HCT116 (cell line): ENCODE results near the gene LPA. TPM values are rescaled to one million over a fixed set of nuclear protein-coding genes. Genes with fewer than 3 reads are reported as not detected.

Source experiments
- ATAC-seq: fragments of 200-7000 bp; cut with Tn5 transposase; 2 replicates; pipeline ENCODE4 v1.9.1; 2020; ENCODE audit warnings: mild to moderate bottlenecking, moderate library complexity
- BruUV-seq: library from RNA; stranded (reverse); fragments of 400-500 nt; replicated peaks from 2 replicates; lab custom pipeline; 2021; lab: Mats Ljungman, UMichigan
- CTCF ChIA-PET: fragments of 300-600 bp; sonication (Branson Sonifier 250); formaldehyde crosslinking; loops from one replicate; lab custom pipeline; 2021; ENCODE audit warnings: antibody characterized with exemption; lab: Charles Lee
- POLR2A ChIA-PET: fragments of 300-600, 350-600 bp; sonication (Branson Sonifier 250); formaldehyde crosslinking; loops from one replicate; lab custom pipeline; 2021; ENCODE audit warnings: antibody characterized with exemption; lab: Charles Lee
- RAD21 ChIA-PET, 2 experiments: fragments of 300-600 bp; sonication (Branson Sonifier 250); formaldehyde crosslinking; loops; one replicate each; lab custom pipeline; 2023; ENCODE audit warnings: low total read pairs in 2 of 2; ENCODE audit not compliant: uncharacterized antibody in 2 of 2, unreplicated experiment in 2 of 2, low non-redundant PET in 1 of 2; lab: Charles Lee
- DNase-seq: peaks from one replicate; pipeline ENCODE4 v3.0.0-alpha.2; 2010; ENCODE audit warnings: low read depth, low spot score
- H2AFZ ChIP-seq: fragments of 200-600 bp; shearing (Covaris generic), sonication (generic); 2 replicates; pipeline ENCODE4 v1.6.1; 2017; ENCODE audit warnings: low read depth, mixed run types, mixed read lengths, antibody characterized with exemption, low read length; ENCODE audit not compliant: poor library complexity, severe bottlenecking
- H3K27ac ChIP-seq: 2 replicates; pipeline ENCODE4 v1.5.1; 2012; ENCODE audit warnings: low read depth, low read length
- H3K27me3 ChIP-seq: fragments of 200-600 bp; sonication (generic); 2 replicates; pipeline ENCODE4 v1.6.1; 2016; ENCODE audit warnings: mixed run types, low read length, mixed read lengths; ENCODE audit not compliant: insufficient read depth
- H3K36me3 ChIP-seq, 2 experiments: fragments of 200-500 bp in 1 of 2; fragments of 200-600 bp in 1 of 2; sonication (Bioruptor generic) in 1 of 2; sonication (generic) in 1 of 2; 2 replicates each; pipeline versions ENCODE4 v1.5.1 to v1.6.1; 2014 to 2016; ENCODE audit warnings: low read length in 2 of 2, inconsistent platforms in 1 of 2, mixed read lengths in 1 of 2, mixed run types in 1 of 2; ENCODE audit not compliant: insufficient read depth in 2 of 2, control insufficient read depth in 1 of 2
- H3K4me1 ChIP-seq, 2 experiments: fragments of 200-600 bp in 1 of 2; sonication (generic) in 1 of 2; 2 replicates each; pipeline versions ENCODE4 v1.5.1 to v1.6.1; 2012 to 2017; ENCODE audit warnings: low read length in 2 of 2, inconsistent platforms in 1 of 2, mild to moderate bottlenecking in 1 of 2, mixed read lengths in 1 of 2, mixed run types in 1 of 2, moderate library complexity in 1 of 2; ENCODE audit not compliant: insufficient read depth in 2 of 2, control insufficient read depth in 1 of 2
- H3K4me2 ChIP-seq: fragments of 200-600 bp; sonication (generic); 2 replicates; pipeline ENCODE4 v1.6.1; 2017; ENCODE audit warnings: mixed run types, low read length, mixed read lengths
- H3K4me3 ChIP-seq, 2 experiments: fragments of 200-600 bp in 1 of 2; sonication (generic) in 1 of 2; replicated peaks in 1 of 2; 2 replicates each; pipeline ENCODE4 v1.5.1; 2011 to 2016; ENCODE audit warnings: low read length in 2 of 2, control low read depth in 1 of 2, low read depth in 1 of 2, mild to moderate bottlenecking in 1 of 2, mixed read lengths in 1 of 2, mixed run types in 1 of 2
- H3K79me2 ChIP-seq: fragments of 200-600 bp; sonication (generic); 2 replicates; pipeline ENCODE4 v1.6.1; 2017; ENCODE audit warnings: mild to moderate bottlenecking, mixed run types, low read length, moderate library complexity, mixed read lengths; ENCODE audit not compliant: insufficient read depth
- H3K9ac ChIP-seq: fragments of 200-600 bp; sonication (generic); 2 replicates; pipeline ENCODE4 v1.6.1; 2016; ENCODE audit warnings: low read length, mixed read lengths
- H3K9me2 ChIP-seq: fragments of 200-600 bp; sonication (generic), shearing (Covaris generic); 2 replicates; pipeline ENCODE4 v1.6.1; 2017; ENCODE audit warnings: mixed run types, mild to moderate bottlenecking, moderate library complexity; ENCODE audit not compliant: insufficient read depth
- H3K9me3 ChIP-seq, 2 experiments: fragments of 200-500 bp in 1 of 2; fragments of 200-600 bp in 1 of 2; sonication (Bioruptor generic) in 1 of 2; sonication (generic) in 1 of 2; 2 replicates each; pipeline ENCODE4 v1.6.1; 2014 to 2017; ENCODE audit warnings: low read length in 2 of 2, mixed read lengths in 2 of 2, inconsistent platforms in 1 of 2, low read depth in 1 of 2, mild to moderate bottlenecking in 1 of 2, mixed run types in 1 of 2, moderate library complexity in 1 of 2; ENCODE audit not compliant: control insufficient read depth in 1 of 2, insufficient read depth in 1 of 2
- H4K20me1 ChIP-seq: fragments of 200-600 bp; sonication (generic), shearing (Covaris generic); 2 replicates; pipeline ENCODE4 v1.6.1; 2017; ENCODE audit warnings: mixed run types, mild to moderate bottlenecking, moderate library complexity; ENCODE audit not compliant: insufficient read depth
- ATF3 ChIP-seq: IDR thresholded peaks from 2 replicates; pipeline ENCODE4 v1.6.1; 2012
- CBX3 ChIP-seq: IDR thresholded peaks from 2 replicates; pipeline ENCODE4 v1.6.1; 2012; ENCODE audit warnings: low read depth
- CEBPB ChIP-seq: IDR thresholded peaks from 2 replicates; pipeline ENCODE4 v1.6.1; 2012; ENCODE audit warnings: low read depth
- EGR1 ChIP-seq: IDR thresholded peaks from 2 replicates; pipeline ENCODE4 v1.6.1; 2012; ENCODE audit warnings: low read depth
- ELF1 ChIP-seq: IDR thresholded peaks from 2 replicates; pipeline ENCODE4 v1.6.1; 2012; ENCODE audit warnings: low read depth, borderline replicate concordance
- EZH2 ChIP-seq: fragments of 200-600 bp; sonication (generic); IDR thresholded peaks from 2 replicates; pipeline ENCODE4 v1.6.1; 2017; ENCODE audit warnings: antibody characterized with exemption, mixed run types
- EZH2phosphoT487 ChIP-seq: fragments of 200-600 bp; IDR thresholded peaks from 2 replicates; pipeline ENCODE4 v1.6.1; 2018; ENCODE audit warnings: antibody characterized with exemption, borderline replicate concordance
- FOSL1 ChIP-seq: IDR thresholded peaks from 2 replicates; pipeline ENCODE4 v1.6.1; 2012; ENCODE audit warnings: low read depth
- JUND ChIP-seq: IDR thresholded peaks from 2 replicates; pipeline ENCODE4 v1.6.1; 2012
- MAX ChIP-seq: IDR thresholded peaks from 2 replicates; pipeline ENCODE4 v1.6.1; 2012
- POLR2A ChIP-seq: IDR thresholded peaks from 2 replicates; pipeline ENCODE4 v1.7.0; 2011; ENCODE audit warnings: borderline replicate concordance; ENCODE audit not compliant: insufficient read depth, insufficient read length; ENCODE audit errors: extremely low read depth
- RAD21 ChIP-seq: IDR thresholded peaks from 2 replicates; pipeline ENCODE4 v1.6.1; 2012; ENCODE audit warnings: low read depth, mild to moderate bottlenecking
- REST ChIP-seq: IDR thresholded peaks from 2 replicates; pipeline ENCODE4 v1.6.1; 2012; ENCODE audit warnings: low read depth
- SIN3A ChIP-seq: IDR thresholded peaks from 2 replicates; pipeline ENCODE4 v1.6.1; 2012; ENCODE audit warnings: low read depth
- SP1 ChIP-seq: IDR thresholded peaks from 2 replicates; pipeline ENCODE4 v1.6.1; 2012; ENCODE audit warnings: low read depth
- SRF ChIP-seq: IDR thresholded peaks from 2 replicates; pipeline ENCODE4 v1.6.1; 2012; ENCODE audit warnings: low read depth
- TCF7L2 ChIP-seq: IDR thresholded peaks from 2 replicates; pipeline ENCODE4 v1.7.0; 2011; ENCODE audit warnings: borderline replicate concordance, inconsistent platforms; ENCODE audit not compliant: insufficient read depth, insufficient read length; ENCODE audit errors: extremely low read depth
- ZBTB33 ChIP-seq: IDR thresholded peaks from 2 replicates; pipeline ENCODE4 v1.6.1; 2011; ENCODE audit warnings: mild to moderate bottlenecking, low read length, moderate library complexity; ENCODE audit not compliant: insufficient replicate concordance; ENCODE audit errors: extremely low read depth
- ZFX ChIP-seq: fragments of 450-650 bp; IDR thresholded peaks from 2 replicates; pipeline ENCODE4 v1.6.1; 2017
- ZNF274 ChIP-seq: fragments of 200-500 bp; sonication (Bioruptor generic); IDR thresholded peaks from 2 replicates; pipeline ENCODE4 v1.6.1; 2014; ENCODE audit warnings: mild to moderate bottlenecking, low read depth, low read length, inconsistent platforms
- intact Hi-C: fragments of 100-400 bp; cut with micrococcal nuclease; formaldehyde crosslinking; loops from 2 replicates; pipeline ENCODE4 v1.10.0; 2022
- total RNA-seq: library from RNA; stranded (reverse); gene quantifications from one replicate; pipeline ENCODE4 v1.2.1, GENCODE V29; 2021; ENCODE audit not compliant: unreplicated experiment

Gene LPA
- total RNA-seq, 1 experiment from 2014 or later = not detected

GRCh38 chr6:160532315-160532714 is 131.8 kb downstream of the LPA start:
- no peaks in the 10 kb centered on the region for H3K36me3 ChIP-seq
- no peaks in the 10 kb centered on the region for H3K79me2 ChIP-seq
- no TSS peak for BruUV-seq
- H3K4me3 ChIP-seq = no peak overlapping the region
- no peak overlapping the region for H2AFZ ChIP-seq
- H3K4me2 ChIP-seq = no peak overlapping the region
- ATAC-seq (no peak), DNase-seq (no peak)
- H4K20me1 ChIP-seq = no peaks in the 10 kb centered on the region
- intact Hi-C loops = loop anchor here (5.0 kb wide), 1 partner anchor 390 kb away; no protein-coding TSS in a partner anchor
- no peaks in the 10 kb centered on the region for H3K27me3 ChIP-seq
- TF ChIP-seq SIN3A (no peak), ZNF274 (no peak), JUND (no peak), TCF7L2 (no peak), ATF3 (no peak), CEBPB (no peak), MAX (no peak), CBX3 (no peak), EGR1 (no peak), REST (no peak), SRF (no peak), RAD21 (no peak), ZBTB33 (no peak), ZFX (no peak), SP1 (no peak), POLR2A (no peak), ELF1 (no peak), EZH2phosphoT487 (no peak), EZH2 (no peak), FOSL1 (no peak)
- H3K4me1 ChIP-seq = no peaks in the 10 kb centered on the region
- ChIA-PET RAD21 (no interaction called here), POLR2A (no interaction called here), CTCF (interaction anchor here (1.8 kb wide), 1 partner anchor 10 kb away, joined by 4 read pairs; no protein-coding TSS in a partner anchor)
- no peak overlapping the region for H3K27ac ChIP-seq
- H3K9me3 ChIP-seq = no peaks in the 10 kb centered on the region
- no peaks in the 10 kb centered on the region for H3K9me2 ChIP-seq
- H3K9ac ChIP-seq = no peak overlapping the region
